NCI-H69 (cell line): Measurements from ENCODE around the gene FHAD1.

Source experiments
- DNase-seq: peaks from one replicate; lab custom pipeline; 2025; lab: John Stamatoyannopoulos, UW

Gene FHAD1

GRCh38 chr1:15345705-15346345 lies 98.8 kb downstream of the FHAD1 start:
- no peak for DNase-seq

- no peak for DNase-seq
These were observed 99.5 kb downstream of the FHAD1 start for GRCh38 chr1:15346346-15347030.

GRCh38 chr1:15347182-15347581 lies 100.2 kb downstream of the FHAD1 start:
- DNase-seq: no peak

GRCh38 chr1:15348648-15349047 lies 101.6 kb downstream of the FHAD1 start:
- DNase-seq: no peak

GRCh38 chr1:15349133-15349532 lies 102.1 kb downstream of the FHAD1 start:
- no peak for DNase-seq

GRCh38 chr1:15350151-15350550 lies 103.1 kb downstream of the FHAD1 start:
- no peak for DNase-seq

GRCh38 chr1:15350551-15351200 lies 103.7 kb downstream of the FHAD1 start:
- DNase-seq: no peak

GRCh38 chr1:15351310-15351709 lies 104.3 kb downstream of the FHAD1 start:
- DNase-seq: no peak

GRCh38 chr1:15352128-15352957 lies 105.3 kb downstream of the FHAD1 start:
- peak; percentile 83 for DNase-seq

GRCh38 chr1:15353839-15354579 lies 107.0 kb downstream of the FHAD1 start:
- DNase-seq: peak; percentile 77

- DNase-seq: no peak
These were observed 107.5 kb downstream of the FHAD1 start for GRCh38 chr1:15354580-15354965.

- no peak for DNase-seq
These were observed 109.1 kb downstream of the FHAD1 start for GRCh38 chr1:15355968-15356625.

- no peak for DNase-seq
These were observed 110.7 kb downstream of the FHAD1 start for GRCh38 chr1:15357612-15358207.

GRCh38 chr1:15358565-15359133 lies 111.6 kb downstream of the FHAD1 start:
- DNase-seq: no peak

GRCh38 chr1:15360700-15361099 lies 113.7 kb downstream of the FHAD1 start:
- no peak for DNase-seq

GRCh38 chr1:15362096-15362736 lies 115.2 kb downstream of the FHAD1 start:
- DNase-seq: no peak

GRCh38 chr1:15362737-15363128 lies 115.7 kb downstream of the FHAD1 start:
- no peak for DNase-seq

GRCh38 chr1:15364740-15365139 lies 117.7 kb downstream of the FHAD1 start:
- DNase-seq: no peak

- no peak for DNase-seq
These were observed 121.9 kb downstream of the FHAD1 start for GRCh38 chr1:15368888-15369287.

GRCh38 chr1:15370268-15370667 lies 123.2 kb downstream of the FHAD1 start:
- DNase-seq: no peak
